GM20431 (cell line): ENCODE results near the gene SANBR.
"Not testable (repeated sequence)": the region's sequence is repeated elsewhere in the genome, so short reads cannot be mapped to it uniquely, and the experiment has no call there.

Experiments
- in situ Hi-C: fragments of 300-500 bp; cut with MseI, MboI; formaldehyde crosslinking; loops from one replicate; pipeline ENCODE4 v1.15.0; 2020; ENCODE audit warnings: low sequenced_read_pairs; ENCODE audit not compliant: unreplicated experiment

The SANBR gene

GRCh38 chr2:61065714-61066709, at the start of gene SANBR:
Gene SANBR, plus strand, starts transcription at chr2:61065871. Its CDS starts 4,480 bp downstream, at chr2:61070351.
- in situ Hi-C loops: no loop called here

GRCh38 chr2:61015976-61016375, 49.7 kb upstream of the SANBR start:
- in situ Hi-C loops: no loop called here

- in situ Hi-C loops: no loop called here
These were observed 49.2 kb upstream of the SANBR start for GRCh38 chr2:61016392-61017002.

- in situ Hi-C loops: no loop called here
These were observed 48.6 kb upstream of the SANBR start for GRCh38 chr2:61017003-61017555.

- in situ Hi-C loops: no loop called here
These were observed 47.9 kb upstream of the SANBR start, which contains the start of the genes PEX13 and PUS10 for GRCh38 chr2:61017556-61018317. Gene PEX13, plus strand, starts transcription at chr2:61017720. Its CDS starts 40 bp downstream, at chr2:61017760. Gene PUS10, minus strand, starts transcription at chr2:61018255. Its CDS starts 6,365 bp downstream, at chr2:61011890.

GRCh38 chr2:61018318-61018755, 47.3 kb upstream of the SANBR start:
- in situ Hi-C loops: no loop called here

- in situ Hi-C loops: no loop called here
These were observed 46.9 kb upstream of the SANBR start for GRCh38 chr2:61018798-61019197.

- in situ Hi-C loops: no loop called here
These were observed 44.4 kb upstream of the SANBR start for GRCh38 chr2:61021228-61021660.

- in situ Hi-C loops: no loop called here
These were observed 42.0 kb upstream of the SANBR start for GRCh38 chr2:61023670-61024069.

GRCh38 chr2:61029533-61029932, 36.1 kb upstream of the SANBR start:
- in situ Hi-C loops: no loop called here

- in situ Hi-C loops: not testable (repeated sequence)
These were observed 31.1 kb upstream of the SANBR start for GRCh38 chr2:61034592-61034991.

- in situ Hi-C loops: not testable (repeated sequence)
These were observed 29.0 kb upstream of the SANBR start for GRCh38 chr2:61036643-61037042.

- in situ Hi-C loops: no loop called here
These were observed 22.9 kb upstream of the SANBR start for GRCh38 chr2:61042807-61043206.

GRCh38 chr2:61044636-61045035, 21.0 kb upstream of the SANBR start:
- in situ Hi-C loops: no loop called here

GRCh38 chr2:61045226-61045625, 20.4 kb upstream of the SANBR start:
- in situ Hi-C loops: no loop called here

GRCh38 chr2:61045999-61046398, 19.7 kb upstream of the SANBR start:
- in situ Hi-C loops: no loop called here

GRCh38 chr2:61055557-61055956, 10.1 kb upstream of the SANBR start:
- in situ Hi-C loops: no loop called here

GRCh38 chr2:61057562-61057961, 8.1 kb upstream of the SANBR start:
- in situ Hi-C loops: no loop called here

- in situ Hi-C loops: no loop called here
These were observed 6.3 kb upstream of the SANBR start for GRCh38 chr2:61059382-61059781.

- in situ Hi-C loops: no loop called here
These were observed 8.4 kb downstream of the SANBR start for GRCh38 chr2:61074100-61074499.
